Keratinocyte (primary cell): Measurements from ENCODE around the gene IL31RA. TPM values are rescaled to one million over a fixed set of nuclear protein-coding genes. Genes with fewer than 3 reads are reported as not detected.

ENCODE experiments used
- DNase-seq: peaks from one replicate; pipeline ENCODE4 v3.0.0-alpha.2; 2011; ENCODE audit warnings: low read depth, missing footprints, low spot score
- FAIRE-seq: peaks from 2 replicates; lab custom pipeline; 2011; peaks lifted over from hg19 to GRCh38; lab: Jason Lieb, UNC
- H2AFZ ChIP-seq: 2 replicates; pipeline ENCODE4 v1.6.0; 2012; ENCODE audit warnings: low read length, control low read depth, inconsistent platforms; ENCODE audit not compliant: control insufficient read depth
- H3K27ac ChIP-seq: 2 replicates; pipeline ENCODE4 v1.5.1; 2011; ENCODE audit warnings: low read length; ENCODE audit not compliant: control insufficient read depth, insufficient read depth
- H3K27me3 ChIP-seq: 3 replicates; pipeline ENCODE4 v1.6.0; 2011; ENCODE audit warnings: low read length; ENCODE audit not compliant: control insufficient read depth, insufficient read depth; ENCODE audit errors: extremely low read depth
- H3K36me3 ChIP-seq, 2 experiments: 2 replicates in 1 of 2; 3 replicates in 1 of 2; pipeline ENCODE4 v1.5.1; 2011; ENCODE audit warnings: low read length in 2 of 2, mild to moderate bottlenecking in 1 of 2; ENCODE audit not compliant: control insufficient read depth in 2 of 2, insufficient read depth in 2 of 2; ENCODE audit errors: extremely low read depth in 1 of 2
- H3K4me1 ChIP-seq: 3 replicates; pipeline ENCODE4 v1.5.1; 2011; ENCODE audit warnings: low read length; ENCODE audit not compliant: control insufficient read depth, insufficient read depth; ENCODE audit errors: extremely low read depth
- H3K4me2 ChIP-seq: 3 replicates; pipeline ENCODE4 v1.6.0; 2011; ENCODE audit warnings: low read depth, low read length; ENCODE audit not compliant: control insufficient read depth, insufficient read depth; ENCODE audit errors: extremely low read depth
- H3K4me3 ChIP-seq, 3 experiments: fragments of 200-600 bp in 1 of 3; sonication (generic) in 1 of 3; 2 replicates in 2 of 3; 3 replicates in 1 of 3; pipeline ENCODE4 v1.5.1; 2011 to 2016; ENCODE audit warnings: low read length in 3 of 3, mild to moderate bottlenecking in 3 of 3, control low read depth in 2 of 3, inconsistent platforms in 1 of 3, low read depth in 1 of 3, mixed read lengths in 1 of 3, mixed run types in 1 of 3, moderate library complexity in 1 of 3; ENCODE audit not compliant: control insufficient read depth in 2 of 3, insufficient read depth in 2 of 3; ENCODE audit errors: extremely low read depth in 1 of 3
- H3K79me2 ChIP-seq: 2 replicates; pipeline ENCODE4 v1.6.0; 2012; ENCODE audit warnings: low read length; ENCODE audit not compliant: control insufficient read depth, insufficient read depth
- H3K9ac ChIP-seq: 3 replicates; pipeline ENCODE4 v1.6.0; 2011; ENCODE audit warnings: low read length; ENCODE audit not compliant: control insufficient read depth, insufficient read depth; ENCODE audit errors: extremely low read depth
- H3K9me1 ChIP-seq: 3 replicates; pipeline ENCODE4 v1.6.0; 2011; ENCODE audit warnings: low read length; ENCODE audit not compliant: control insufficient read depth, insufficient read depth; ENCODE audit errors: extremely low read depth
- H3K9me3 ChIP-seq: 2 replicates; pipeline ENCODE4 v1.5.1; 2012; ENCODE audit warnings: low read depth, low read length; ENCODE audit not compliant: control insufficient read depth
- H4K20me1 ChIP-seq: 3 replicates; pipeline ENCODE4 v1.6.0; 2011; ENCODE audit warnings: low read length; ENCODE audit not compliant: control insufficient read depth, insufficient read depth; ENCODE audit errors: extremely low read depth
- CTCF ChIP-seq, 3 experiments: IDR thresholded peaks in 1 of 3; conservative IDR thresholded peaks in 1 of 3; optimal IDR thresholded peaks in 1 of 3; 2 replicates in 2 of 3; 3 replicates in 1 of 3; pipeline versions ENCODE3 to v1.5.1; 2011; ENCODE audit warnings: low read length in 3 of 3, mild to moderate bottlenecking in 3 of 3, moderate library complexity in 2 of 3, control low read depth in 1 of 3, inconsistent platforms in 1 of 3; ENCODE audit not compliant: insufficient read depth in 2 of 3; ENCODE audit errors: extremely low read depth in 1 of 3
- EZH2 ChIP-seq: IDR thresholded peaks from one replicate; pipeline ENCODE4 v1.6.1; 2012; ENCODE audit warnings: inconsistent platforms, mild to moderate bottlenecking, low read length, moderate library complexity
- dilution Hi-C: fragments of 300-500 bp; cut with MboI; formaldehyde crosslinking; loops from one replicate; pipeline ENCODE4 v1.7.0; 2020; ENCODE audit warnings: low sequenced_read_pairs; ENCODE audit not compliant: extremely low pct_ligation_motif_present
- polyA plus RNA-seq, 5 experiments: library from polyadenylated mRNA; depleted of rRNA in 3 of 5; stranded (reverse) in 3 of 5; stranded (forward) in 1 of 5; unstranded in 1 of 5; fragments of >200 nt; gene quantifications; 1 replicate in 1 of 5; 2 replicates in 3 of 5; 3 replicates in 1 of 5; pipeline versions ENCODE4 v1.2.1 to v1.2.3, GENCODE V29; 2011 to 2012; ENCODE audit warnings: missing spikeins in 2 of 5, low read depth in 1 of 5, low replicate concordance in 1 of 5

The IL31RA gene
- polyA plus RNA-seq, 1 donor (not counting 4 experiments of a cell fraction or from before 2014, with no cell fraction given) = 6.0 TPM

- H3K4me2 ChIP-seq = no peak overlapping the region
- dilution Hi-C loops = no loop called here
- FAIRE-seq = peak; percentile 36
These were observed 27.9 kb upstream of the IL31RA start for GRCh38 chr5:55823151-55823796.

GRCh38 chr5:55829956-55830355 is 21.2 kb upstream of the IL31RA start:
- Histone ChIP-seq H3K36me3 (no peaks in the 10 kb centered on the region), H3K4me2 (no peak overlapping the region), H3K9me3 (no peaks in the 10 kb centered on the region), H2AFZ (no peak overlapping the region), H3K4me1 (no peaks in the 10 kb centered on the region), H3K9me1 (no peaks in the 10 kb centered on the region), H3K79me2 (no peaks in the 10 kb centered on the region), H3K9ac (no peak overlapping the region), H3K27ac (no peak overlapping the region), H4K20me1 (no peaks in the 10 kb centered on the region), H3K27me3 (no peaks in the 10 kb centered on the region), H3K4me3 (no peak overlapping the region)
- TF ChIP-seq EZH2 = no peak
- TF ChIP-seq CTCF (optimal IDR thresholded peaks at IDR 0.05 in 1 of 3, IDR thresholded peaks at IDR 0.05 in 1 of 3, conservative IDR thresholded peaks at IDR 0.05 in 1 of 3; ENCODE audit: extremely low read depth in 1 of 3, insufficient read depth in 2 of 3, low read length in 3 of 3) = no peak
- peak; percentile 63 for FAIRE-seq
- dilution Hi-C loops = no loop called here
- no peak for DNase-seq

More at GRCh38 chr5:55823151-55823796, 27.9 kb upstream of the IL31RA start:
- Histone ChIP-seq H2AFZ (no peak overlapping the region), H3K4me3 (no peak overlapping the region), H3K36me3 (no peaks in the 10 kb centered on the region), H3K9me1 (no peaks in the 10 kb centered on the region), H4K20me1 (no peaks in the 10 kb centered on the region), H3K27ac (no peak overlapping the region), H3K27me3 (peaks cover 6% of the 10 kb centered on the region), H3K79me2 (no peaks in the 10 kb centered on the region), H3K4me1 (peaks cover 5% of the 10 kb centered on the region), H3K9me3 (no peaks in the 10 kb centered on the region), H3K9ac (no peak overlapping the region)
- TF ChIP-seq CTCF (optimal IDR thresholded peaks at IDR 0.05 in 1 of 3, IDR thresholded peaks at IDR 0.05 in 1 of 3, conservative IDR thresholded peaks at IDR 0.05 in 1 of 3; ENCODE audit: extremely low read depth in 1 of 3, insufficient read depth in 2 of 3, low read length in 3 of 3) (no peak), EZH2 (no peak)
- DNase-seq = no peak
